Astrocyte of the spinal cord (primary cell): Measurements from ENCODE around the gene TMEM181.

ENCODE experiments used
- DNase-seq: peaks from one replicate; pipeline ENCODE4 v3.0.0; 2011; ENCODE audit warnings: low read depth, low spot score
- H3K4me3 ChIP-seq: 2 replicates; pipeline ENCODE4 v1.5.1; 2011; ENCODE audit warnings: low read depth, mild to moderate bottlenecking, low read length, moderate library complexity
- in situ Hi-C: cut with HindIII; loops from 2 replicates; pipeline ENCODE4 v1.10.0; 2017; ENCODE audit warnings: low sequenced_read_pairs
- TF ChIP-seq, protein P1 (sequence below): IDR thresholded peaks from 2 replicates; pipeline ENCODE4 v1.5.1; 2012; ENCODE audit warnings: low read depth, mild to moderate bottlenecking, low read length, inconsistent platforms

TMEM181 gene

DNA sequence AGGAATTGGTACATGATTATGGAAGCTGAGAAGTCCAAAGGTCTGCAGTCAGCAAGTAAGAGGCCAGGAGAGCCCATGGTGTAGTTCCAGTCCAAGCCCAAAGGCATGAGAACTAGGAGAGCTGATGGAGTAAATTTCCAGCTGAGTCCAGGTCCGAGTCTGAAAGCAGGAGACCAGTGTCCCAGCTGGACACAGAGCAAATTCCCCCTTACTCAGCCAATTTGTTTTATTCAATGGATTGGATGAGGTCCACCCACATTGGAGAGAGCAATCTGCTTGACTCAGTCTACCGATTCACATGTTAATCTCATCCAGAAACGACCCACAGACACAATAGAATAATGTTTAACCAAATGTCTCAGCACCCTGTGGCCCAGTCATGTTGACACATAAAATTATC lies 14.9 kb downstream of the TMEM181 start:
- H3K4me3 ChIP-seq: no peak overlapping the region
- TF ChIP-seq, protein P1, sequence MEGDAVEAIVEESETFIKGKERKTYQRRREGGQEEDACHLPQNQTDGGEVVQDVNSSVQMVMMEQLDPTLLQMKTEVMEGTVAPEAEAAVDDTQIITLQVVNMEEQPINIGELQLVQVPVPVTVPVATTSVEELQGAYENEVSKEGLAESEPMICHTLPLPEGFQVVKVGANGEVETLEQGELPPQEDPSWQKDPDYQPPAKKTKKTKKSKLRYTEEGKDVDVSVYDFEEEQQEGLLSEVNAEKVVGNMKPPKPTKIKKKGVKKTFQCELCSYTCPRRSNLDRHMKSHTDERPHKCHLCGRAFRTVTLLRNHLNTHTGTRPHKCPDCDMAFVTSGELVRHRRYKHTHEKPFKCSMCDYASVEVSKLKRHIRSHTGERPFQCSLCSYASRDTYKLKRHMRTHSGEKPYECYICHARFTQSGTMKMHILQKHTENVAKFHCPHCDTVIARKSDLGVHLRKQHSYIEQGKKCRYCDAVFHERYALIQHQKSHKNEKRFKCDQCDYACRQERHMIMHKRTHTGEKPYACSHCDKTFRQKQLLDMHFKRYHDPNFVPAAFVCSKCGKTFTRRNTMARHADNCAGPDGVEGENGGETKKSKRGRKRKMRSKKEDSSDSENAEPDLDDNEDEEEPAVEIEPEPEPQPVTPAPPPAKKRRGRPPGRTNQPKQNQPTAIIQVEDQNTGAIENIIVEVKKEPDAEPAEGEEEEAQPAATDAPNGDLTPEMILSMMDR: no peak
- no peak for DNase-seq
- in situ Hi-C loops: no loop called here

DNA sequence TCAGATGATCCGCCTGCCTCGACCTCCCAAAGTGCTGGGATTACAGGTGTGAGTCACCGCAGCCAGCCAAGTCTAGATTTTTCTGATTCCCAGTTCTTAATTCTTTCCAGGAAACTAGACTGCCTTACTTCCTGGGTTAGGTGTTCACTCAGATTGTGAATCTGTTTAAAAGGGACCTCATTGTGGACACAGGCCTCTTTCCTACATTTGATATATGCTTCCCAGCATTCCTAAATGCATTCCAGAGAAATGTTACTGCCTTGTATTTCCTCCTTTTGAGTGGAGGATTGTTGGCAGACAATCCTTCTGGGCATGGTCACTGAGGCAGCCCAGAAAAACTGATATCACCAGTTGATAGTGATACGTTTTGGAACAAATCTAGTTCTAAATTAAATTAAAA lies 15.7 kb downstream of the TMEM181 start:
- in situ Hi-C loops: no loop called here
- H3K4me3 ChIP-seq: no peak overlapping the region
- TF ChIP-seq, protein P1: no peak
- no peak for DNase-seq

DNA sequence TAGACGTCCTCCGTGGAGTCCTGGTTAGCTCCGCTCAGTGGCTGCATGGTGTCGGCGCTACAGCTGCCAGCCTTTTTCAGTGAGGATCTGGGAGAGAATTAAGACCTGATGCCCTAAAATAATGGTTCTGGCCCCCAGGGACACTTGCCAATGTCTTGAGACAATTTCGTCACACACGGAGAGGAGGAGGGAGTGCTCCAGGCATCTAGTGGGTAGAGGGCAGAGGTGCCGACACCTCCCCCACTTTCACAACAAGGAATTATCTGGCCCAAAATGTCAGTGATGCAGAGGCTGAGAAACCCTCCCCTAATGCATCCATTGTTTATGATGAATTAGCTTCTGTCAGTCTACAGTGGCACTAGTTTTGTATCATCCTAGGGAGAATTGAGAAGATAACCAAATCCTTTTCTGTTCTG lies 24.4 kb downstream of the TMEM181 start:
- no peak overlapping the region for H3K4me3 ChIP-seq
- TF ChIP-seq, protein P1: no peak
- no peak for DNase-seq
- in situ Hi-C loops: no loop called here

DNA sequence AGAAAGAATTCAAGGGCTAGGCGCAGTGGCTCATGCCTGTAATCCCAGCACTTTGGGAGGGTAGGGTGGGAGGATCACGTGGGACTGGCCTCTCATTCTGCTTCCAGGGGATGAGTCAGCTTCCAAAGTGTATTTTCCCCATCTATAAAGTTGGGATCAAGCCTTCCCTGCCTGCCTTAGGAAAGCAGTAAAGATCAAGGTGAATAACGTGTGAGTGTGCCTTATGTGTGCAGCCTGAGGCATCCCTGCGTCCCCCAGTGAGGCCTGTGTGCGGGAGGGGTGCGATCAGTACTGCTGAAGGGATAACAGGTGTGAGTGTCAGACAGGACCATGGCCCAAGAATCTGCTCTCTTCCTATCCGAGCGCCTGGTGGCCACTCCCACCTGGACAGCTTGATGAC lies 26.8 kb downstream of the TMEM181 start:
- H3K4me3 ChIP-seq: no peak overlapping the region
- TF ChIP-seq, protein P1: no peak
- no peak for DNase-seq
- in situ Hi-C loops: no loop called here

DNA sequence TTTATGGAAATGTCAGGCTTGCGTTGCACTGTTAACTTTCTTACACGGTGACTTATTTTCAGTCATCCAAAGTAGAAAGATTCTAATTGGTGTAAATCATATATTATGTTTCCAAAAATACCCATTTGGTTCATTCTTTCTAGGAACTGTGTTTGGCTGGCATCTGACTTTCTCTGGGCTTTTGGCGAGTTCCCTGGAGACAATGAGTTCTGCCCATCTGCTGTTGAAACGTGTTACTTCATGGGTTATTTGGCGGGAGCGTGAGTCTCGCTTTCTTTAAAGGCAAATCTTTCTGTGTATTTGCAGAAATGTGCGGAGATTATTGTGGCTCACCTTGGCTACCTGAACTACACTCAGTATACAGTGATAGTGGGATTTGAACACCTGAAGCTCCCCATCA lies 29.5 kb downstream of the TMEM181 start:
- no peak overlapping the region for H3K4me3 ChIP-seq
- DNase-seq: no peak
- in situ Hi-C loops: no loop called here
- TF ChIP-seq, protein P1: no peak

DNA sequence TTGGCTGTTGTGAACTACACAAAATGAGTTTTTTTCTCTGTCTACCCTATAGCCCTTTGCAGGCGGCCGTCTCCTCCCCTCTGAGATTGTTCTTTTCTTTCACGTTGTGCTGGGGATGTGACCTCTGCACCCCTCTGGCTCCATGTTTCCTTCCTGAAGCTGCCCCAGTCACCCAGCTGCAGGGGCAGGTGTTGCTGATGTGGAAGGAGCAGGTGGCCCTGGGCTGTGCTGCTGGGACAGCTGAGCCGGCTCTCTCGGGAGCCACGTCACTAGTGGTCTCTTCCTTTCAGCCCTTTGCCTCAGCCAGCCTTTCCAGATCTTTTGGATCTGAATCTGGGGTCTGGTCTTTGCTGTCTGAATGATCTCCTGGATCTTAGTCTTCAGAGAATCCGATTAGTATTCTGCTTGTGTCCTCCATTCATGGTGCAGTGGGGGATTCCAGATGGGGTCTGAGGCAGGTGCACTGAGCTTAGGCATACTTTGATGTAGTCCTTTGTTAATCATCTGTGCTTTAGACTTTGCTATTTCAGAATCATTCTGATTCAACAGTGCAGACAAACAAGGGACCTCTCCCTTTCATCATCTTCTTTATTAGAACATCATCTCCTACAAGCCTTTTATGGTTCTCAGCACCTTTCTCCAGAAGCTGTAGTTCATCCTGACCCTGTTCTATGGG lies 31.4 kb downstream of the TMEM181 start:
- in situ Hi-C loops: no loop called here
- DNase-seq: no peak
- TF ChIP-seq, protein P1: no peak
- H3K4me3 ChIP-seq: no peak overlapping the region
